MM.1S (cell line): ENCODE data around the gene USP40.

ENCODE experiments used
- CTCF ChIP-seq: fragments of 300-600 bp; sonication (generic); IDR thresholded peaks from 2 replicates; pipeline ENCODE4 v1.5.1; 2016; ENCODE audit warnings: antibody characterized with exemption, low read length, mixed read lengths
- EZH2 ChIP-seq: fragments of 300-600 bp; sonication (generic); optimal IDR thresholded peaks from 2 replicates; pipeline ENCODE3; 2017; ENCODE audit warnings: low read depth, mild to moderate bottlenecking, antibody characterized with exemption, low read length, mixed read lengths

DNA sequence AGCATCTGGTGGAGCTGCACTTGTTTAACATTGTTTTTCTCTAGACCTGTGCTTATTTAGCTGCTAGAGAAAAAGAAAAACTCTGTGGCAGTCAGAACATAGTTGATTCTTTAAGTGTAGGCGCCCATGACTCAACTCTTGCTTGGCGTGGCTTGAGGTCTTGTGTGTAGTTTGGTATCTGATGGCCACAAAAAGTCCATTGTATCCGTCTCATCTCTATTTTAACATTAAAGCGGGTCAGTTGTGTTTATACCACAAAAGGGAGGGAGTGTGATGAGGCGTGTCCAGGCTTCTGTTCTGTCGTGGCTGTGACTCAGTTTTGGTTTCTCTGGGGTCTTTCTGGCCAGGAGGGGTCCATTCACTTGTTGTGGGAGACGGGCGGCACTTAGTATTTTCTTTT lies 26.6 kb upstream of the USP40 start:
- TF ChIP-seq CTCF (no peak), EZH2 (no peak)
